ENCODE data around the gene CENPL.

- no peak for TF ChIP-seq TBP (optimal IDR thresholded peaks at IDR 0.05; ENCODE audit: low read depth, low read length)
- no peak for TF ChIP-seq CTCF (IDR thresholded peaks at IDR 0.05 in 2 of 3, conservative IDR thresholded peaks at IDR 0.05 in 1 of 3; ENCODE audit: insufficient read depth in 2 of 3, low read depth in 1 of 3, low read length in 3 of 3)
- TF ChIP-seq ZNF23 (CRISPR knock-in tag; IDR thresholded peaks at IDR 0.05) = no peak
- TF ChIP-seq, protein P1, sequence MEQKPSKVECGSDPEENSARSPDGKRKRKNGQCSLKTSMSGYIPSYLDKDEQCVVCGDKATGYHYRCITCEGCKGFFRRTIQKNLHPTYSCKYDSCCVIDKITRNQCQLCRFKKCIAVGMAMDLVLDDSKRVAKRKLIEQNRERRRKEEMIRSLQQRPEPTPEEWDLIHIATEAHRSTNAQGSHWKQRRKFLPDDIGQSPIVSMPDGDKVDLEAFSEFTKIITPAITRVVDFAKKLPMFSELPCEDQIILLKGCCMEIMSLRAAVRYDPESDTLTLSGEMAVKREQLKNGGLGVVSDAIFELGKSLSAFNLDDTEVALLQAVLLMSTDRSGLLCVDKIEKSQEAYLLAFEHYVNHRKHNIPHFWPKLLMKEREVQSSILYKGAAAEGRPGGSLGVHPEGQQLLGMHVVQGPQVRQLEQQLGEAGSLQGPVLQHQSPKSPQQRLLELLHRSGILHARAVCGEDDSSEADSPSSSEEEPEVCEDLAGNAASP (IDR thresholded peaks at IDR 0.05) = no peak
- no peak for TF ChIP-seq JUN (IDR thresholded peaks at IDR 0.05; ENCODE audit: borderline replicate concordance, low read depth, low read length)
- no peak for TF ChIP-seq JUN (CRISPR knock-in tag; IDR thresholded peaks at IDR 0.05; ENCODE audit: borderline replicate concordance)
- TF ChIP-seq, protein P2, sequence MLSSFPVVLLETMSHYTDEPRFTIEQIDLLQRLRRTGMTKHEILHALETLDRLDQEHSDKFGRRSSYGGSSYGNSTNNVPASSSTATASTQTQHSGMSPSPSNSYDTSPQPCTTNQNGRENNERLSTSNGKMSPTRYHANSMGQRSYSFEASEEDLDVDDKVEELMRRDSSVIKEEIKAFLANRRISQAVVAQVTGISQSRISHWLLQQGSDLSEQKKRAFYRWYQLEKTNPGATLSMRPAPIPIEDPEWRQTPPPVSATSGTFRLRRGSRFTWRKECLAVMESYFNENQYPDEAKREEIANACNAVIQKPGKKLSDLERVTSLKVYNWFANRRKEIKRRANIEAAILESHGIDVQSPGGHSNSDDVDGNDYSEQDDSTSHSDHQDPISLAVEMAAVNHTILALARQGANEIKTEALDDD (IDR thresholded peaks at IDR 0.05) = no peak
Measured at GRCh38 chr1:173823781-173824314, 835 bp downstream of the CENPL start.
